Measurements from ENCODE around the gene TICRR.

DNA sequence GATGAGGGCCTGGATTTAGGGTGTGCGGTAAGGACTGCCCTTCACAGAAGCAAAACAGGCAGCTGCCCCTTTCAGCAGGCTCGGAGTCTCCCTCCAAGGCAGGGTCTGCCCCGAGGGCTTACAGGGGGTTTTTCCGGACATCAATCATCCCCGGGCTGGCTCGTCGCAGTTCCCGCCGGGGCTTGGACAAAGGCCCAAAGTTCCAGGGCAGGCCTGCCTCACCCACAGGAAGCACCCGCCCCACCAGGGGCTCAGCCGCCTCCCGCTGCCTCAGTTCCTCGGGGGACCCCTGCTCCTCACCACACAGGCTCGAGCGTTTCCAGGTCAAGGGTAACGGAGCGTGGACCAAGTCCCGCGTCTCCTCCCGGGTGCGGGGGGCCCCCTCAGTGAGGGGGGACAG is 53.0 kb downstream of the TICRR start:
- TF ChIP-seq SP1 (IDR thresholded peaks at IDR 0.05) (no peak), YY1 (IDR thresholded peaks at IDR 0.05) (no peak), HNF4A (conservative IDR thresholded peaks at IDR 0.05) (no peak)
- TF ChIP-seq, protein P1, sequence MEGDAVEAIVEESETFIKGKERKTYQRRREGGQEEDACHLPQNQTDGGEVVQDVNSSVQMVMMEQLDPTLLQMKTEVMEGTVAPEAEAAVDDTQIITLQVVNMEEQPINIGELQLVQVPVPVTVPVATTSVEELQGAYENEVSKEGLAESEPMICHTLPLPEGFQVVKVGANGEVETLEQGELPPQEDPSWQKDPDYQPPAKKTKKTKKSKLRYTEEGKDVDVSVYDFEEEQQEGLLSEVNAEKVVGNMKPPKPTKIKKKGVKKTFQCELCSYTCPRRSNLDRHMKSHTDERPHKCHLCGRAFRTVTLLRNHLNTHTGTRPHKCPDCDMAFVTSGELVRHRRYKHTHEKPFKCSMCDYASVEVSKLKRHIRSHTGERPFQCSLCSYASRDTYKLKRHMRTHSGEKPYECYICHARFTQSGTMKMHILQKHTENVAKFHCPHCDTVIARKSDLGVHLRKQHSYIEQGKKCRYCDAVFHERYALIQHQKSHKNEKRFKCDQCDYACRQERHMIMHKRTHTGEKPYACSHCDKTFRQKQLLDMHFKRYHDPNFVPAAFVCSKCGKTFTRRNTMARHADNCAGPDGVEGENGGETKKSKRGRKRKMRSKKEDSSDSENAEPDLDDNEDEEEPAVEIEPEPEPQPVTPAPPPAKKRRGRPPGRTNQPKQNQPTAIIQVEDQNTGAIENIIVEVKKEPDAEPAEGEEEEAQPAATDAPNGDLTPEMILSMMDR (IDR thresholded peaks at IDR 0.05; ENCODE audit: low read depth, low read length, missing input control): no peak

All from liver (tissue), 3 donors.